K562 (cell line): ENCODE results near the gene ACP4. TPM values are rescaled to one million over a fixed set of nuclear protein-coding genes. Genes with fewer than 3 reads are reported as not detected.

Experiments used
- CAMTA2 ChIP-seq: fragments of 250-450 bp; sonication (Bioruptor Pico); conservative IDR thresholded peaks from 2 replicates; pipeline ENCODE4 v1.5.1; 2022
- CBFA2T2 ChIP-seq: fragments of 450-650 bp; conservative IDR thresholded peaks from 2 replicates; pipeline ENCODE4 v1.6.1; 2017; ENCODE audit warnings: mild to moderate bottlenecking
- EZH2 ChIP-seq: IDR thresholded peaks from 2 replicates; pipeline ENCODE4 v1.6.1; 2012; ENCODE audit warnings: low read depth, mild to moderate bottlenecking, inconsistent platforms, low read length, borderline replicate concordance
- GABPB2 ChIP-seq: fragments of 250-450 bp; sonication (Bioruptor Pico); conservative IDR thresholded peaks from 2 replicates; pipeline ENCODE4 v1.5.1; 2021; ENCODE audit warnings: mild to moderate bottlenecking
- HCFC1 ChIP-seq: IDR thresholded peaks from 2 replicates; pipeline ENCODE4 v1.6.1; 2012; ENCODE audit warnings: low read depth, low read length, improper control_type of control experiment
- HSF4 ChIP-seq: fragments of 250-450 bp; sonication (Bioruptor Pico); IDR thresholded peaks from 2 replicates; pipeline ENCODE4 v2.1.2; 2022; ENCODE audit warnings: mild to moderate bottlenecking, moderate library complexity, borderline replicate concordance
- ILF3 ChIP-seq: fragments of 450-650 bp; IDR thresholded peaks from 2 replicates; pipeline ENCODE4 v1.6.1; 2018; ENCODE audit warnings: antibody characterized with exemption, mild to moderate bottlenecking, moderate library complexity, borderline replicate concordance
- IRF1 ChIP-seq: sonication (generic); formaldehyde crosslinking; IDR thresholded peaks from 2 replicates; pipeline ENCODE4 v1.8.0; 2022; ENCODE audit warnings: missing genetic modification reagents, mild to moderate bottlenecking, borderline replicate concordance
- KAT8 ChIP-seq: fragments of 450-650 bp; IDR thresholded peaks from 2 replicates; pipeline ENCODE4 v1.6.1; 2016; ENCODE audit warnings: low read depth, mild to moderate bottlenecking
- L3MBTL2 ChIP-seq: fragments of 450-650 bp; IDR thresholded peaks from 2 replicates; pipeline ENCODE4 v1.6.1; 2016; ENCODE audit warnings: mild to moderate bottlenecking, moderate library complexity
- MAX ChIP-seq: sonication (generic); formaldehyde crosslinking; IDR thresholded peaks from 2 replicates; pipeline ENCODE4 v1.9.0; 2022; ENCODE audit warnings: mild to moderate bottlenecking, missing genetic modification reagents
- MBD2 ChIP-seq: sonication (generic); IDR thresholded peaks from 2 replicates; pipeline ENCODE4 v1.6.1; 2016; ENCODE audit warnings: low read depth, borderline replicate concordance
- MEF2D ChIP-seq: conservative IDR thresholded peaks from 2 replicates; pipeline ENCODE4 v1.6.1; 2016; ENCODE audit warnings: low read depth, missing genetic modification characterization, missing compliant biosample characterization
- MYC ChIP-seq, 2 experiments: fragments of 250-450 bp in 1 of 2; sonication (Bioruptor Pico) in 1 of 2; IDR thresholded peaks; 2 replicates each; pipeline versions ENCODE4 v1.5.1 to v1.6.1; 2012 to 2021; ENCODE audit warnings: low read depth in 2 of 2, borderline replicate concordance in 1 of 2, improper control_type of control experiment in 1 of 2, low read length in 1 of 2, mild to moderate bottlenecking in 1 of 2, moderate library complexity in 1 of 2
- NFATC3 ChIP-seq: fragments of 450-650 bp; IDR thresholded peaks from 2 replicates; pipeline ENCODE4 v1.6.1; 2017; ENCODE audit warnings: mild to moderate bottlenecking
- PRDM10 ChIP-seq: fragments of 450-650 bp; IDR thresholded peaks from 2 replicates; pipeline ENCODE4 v1.6.1; 2018; ENCODE audit not compliant: partially characterized antibody
- RBM25 ChIP-seq: fragments of 200-400 bp; formaldehyde crosslinking; IDR thresholded peaks from 2 replicates; pipeline ENCODE4 v1.6.1; 2018; ENCODE audit warnings: low read length, low read depth, moderate library complexity; ENCODE audit not compliant: severe bottlenecking
- SIX5 ChIP-seq, 2 experiments: IDR thresholded peaks; 2 replicates each; pipeline ENCODE4 v1.6.1; 2011; ENCODE audit warnings: low read length in 2 of 2, borderline replicate concordance in 1 of 2, low read depth in 1 of 2, mild to moderate bottlenecking in 1 of 2, moderate library complexity in 1 of 2; ENCODE audit not compliant: insufficient read depth in 1 of 2
- SREBF2 ChIP-seq: sonication (generic); formaldehyde crosslinking; IDR thresholded peaks from 2 replicates; pipeline ENCODE4 v1.4.0; 2020; ENCODE audit warnings: mild to moderate bottlenecking, missing genetic modification reagents
- TBL1XR1 ChIP-seq, 2 experiments: IDR thresholded peaks; 2 replicates each; pipeline ENCODE4 v1.6.1; 2012; ENCODE audit warnings: improper control_type of control experiment in 2 of 2, low read length in 2 of 2, mild to moderate bottlenecking in 1 of 2
- XRCC3 ChIP-seq: fragments of 450-650 bp; IDR thresholded peaks from 2 replicates; pipeline ENCODE4 v1.6.1; 2017; ENCODE audit warnings: mild to moderate bottlenecking, moderate library complexity
- ZNF143 ChIP-seq: sonication (generic); formaldehyde crosslinking; IDR thresholded peaks from 2 replicates; pipeline ENCODE4 v1.9.0; 2022; ENCODE audit warnings: mild to moderate bottlenecking, missing genetic modification reagents
- ZNF239 ChIP-seq: fragments of 250-450 bp; sonication (Bioruptor Pico); IDR thresholded peaks from 2 replicates; pipeline ENCODE4 v1.4.0; 2020; ENCODE audit warnings: mild to moderate bottlenecking
- ZNF395 ChIP-seq: fragments of 200-800 bp; sonication (Bioruptor generic); IDR thresholded peaks from 2 replicates; pipeline ENCODE4 v1.6.1; 2017; ENCODE audit warnings: missing genetic modification characterization, missing compliant biosample characterization
- polyA plus RNA-seq, 8 experiments: library from polyadenylated mRNA; depleted of rRNA in 4 of 8; stranded (reverse) in 5 of 8; unstranded in 3 of 8; fragments of >200 nt; fragmentation: Nextera tagmentation in 2 of 8; fragmentation: Illumina TruSeq in 1 of 8; extraction: Ambion mirVana in 2 of 8; extraction: Trizol in 1 of 8; gene quantifications; 2 replicates each; pipeline versions ENCODE4 v1.2.1 to v1.2.3, GENCODE V29; 2011 to 2014; ENCODE audit warnings: inconsistent platforms in 1 of 8, missing spikeins in 1 of 8
- total RNA-seq, 7 experiments: library from RNA; depleted of rRNA in 6 of 7; stranded (reverse); fragments of >200 nt in 6 of 7; fragmentation: Illumina TruSeq in 2 of 7; extraction: Trizol in 2 of 7; gene quantifications; 2 replicates each; pipeline versions ENCODE4 v1.2.1 to v1.2.3, GENCODE V29; 2011 to 2021; ENCODE audit warnings: low replicate concordance in 1 of 7

The ACP4 gene
- total and polyA plus RNA-seq, 9 of the 15 experiments (the other 6 are each of a cell fraction or from before 2014, with no cell fraction given), result not detected

GRCh38 chr19:50759886-50760285, 30.3 kb upstream of the ACP4 start (continued):
- TF ChIP-seq PRDM10 (no peak), ZNF239 (CRISPR knock-in tag) (no peak), ILF3 (no peak), CAMTA2 (CRISPR knock-in tag) (no peak), HCFC1 (peak; percentile 93), ZNF395 (CRISPR knock-in tag) (peak; percentile 50; the same call in 1 of the 2 replicates), L3MBTL2 (peak; percentile 66), TBL1XR1 (IDR thresholded peaks at IDR 0.05; ENCODE audit: low read length in 2 of 2) (0 out of 4 replicates have a peak, but pooled peaks of 1 of the 2 experiments have one; percentile 31), MYC (IDR thresholded peaks at IDR 0.05; ENCODE audit: low read depth, low read length) (peak; percentile 74), MYC (CRISPR knock-in tag; IDR thresholded peaks at IDR 0.05; ENCODE audit: borderline replicate concordance, low read depth) (no peak), MBD2 (peak; percentile 82; the same call in 1 of the 2 replicates), MEF2D (tag) (0 out of 2 replicates have a peak, but pooled peaks have one; percentile 47), XRCC3 (no peak), EZH2 (no peak), SIX5 (IDR thresholded peaks at IDR 0.05; ENCODE audit: borderline replicate concordance in 1 of 2, insufficient read depth in 1 of 2, low read depth in 1 of 2, low read length in 2 of 2) (peak; percentile 69 to 81; a peak in 3 of 4 replicates), HSF4 (CRISPR knock-in tag) (no peak), KAT8 (peak; percentile 88), MAX (CRISPR knock-in tag) (0 out of 2 replicates have a peak, but pooled peaks have one; percentile 41), GABPB2 (CRISPR knock-in tag) (no peak), CBFA2T2 (peak; percentile 48), SREBF2 (CRISPR knock-in tag) (no peak), IRF1 (CRISPR knock-in tag) (no peak), NFATC3 (no peak), RBM25 (peak; percentile 95), ZNF143 (peak; percentile 90)
